GM19025 (cell line): ENCODE results near the gene HECTD3.
"Not testable (repeated sequence)": the region's sequence is repeated elsewhere in the genome, so short reads cannot be mapped to it uniquely, and the experiment has no call there.

Experiments used
- ATAC-seq: cut with Tn5 transposase; IDR thresholded peaks from one replicate; pipeline ENCODE4 v1.9.1; 2021; ENCODE audit warnings: mild to moderate bottlenecking, low read depth, moderate library complexity; ENCODE audit not compliant: unreplicated experiment

The HECTD3 gene

DNA sequence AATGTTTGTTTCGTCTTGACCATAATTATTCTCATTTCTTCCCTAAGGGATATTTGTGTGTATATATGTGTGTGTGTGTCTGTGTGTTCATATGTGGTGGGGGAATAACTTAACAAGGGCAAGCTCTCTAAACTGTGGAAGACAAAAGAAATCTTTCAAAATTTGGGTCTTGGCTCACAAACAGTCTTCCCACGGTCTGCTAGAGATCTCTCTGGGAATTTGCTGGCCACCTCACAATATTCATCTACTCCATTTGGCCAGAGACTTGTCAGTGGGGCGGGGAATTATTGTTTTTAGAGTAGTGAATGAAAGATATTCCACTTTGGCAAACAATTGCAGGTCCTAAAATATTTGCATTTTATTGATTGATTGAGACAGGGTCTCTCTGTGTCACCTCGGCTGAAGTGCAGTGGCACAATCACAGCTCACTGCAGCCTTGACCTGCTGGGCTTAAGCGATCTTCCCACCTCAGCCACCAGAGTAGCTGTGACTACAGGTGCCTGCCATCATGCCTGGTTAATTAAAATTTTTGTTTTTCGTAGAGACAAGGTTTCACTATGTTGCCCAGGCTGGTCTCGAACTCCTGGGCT is 16.7 kb downstream of the HECTD3 start:
- no peak for ATAC-seq

GRCh38 chr1:44988531-44989156 is 22.5 kb downstream of the HECTD3 start:
- no peak for ATAC-seq

DNA sequence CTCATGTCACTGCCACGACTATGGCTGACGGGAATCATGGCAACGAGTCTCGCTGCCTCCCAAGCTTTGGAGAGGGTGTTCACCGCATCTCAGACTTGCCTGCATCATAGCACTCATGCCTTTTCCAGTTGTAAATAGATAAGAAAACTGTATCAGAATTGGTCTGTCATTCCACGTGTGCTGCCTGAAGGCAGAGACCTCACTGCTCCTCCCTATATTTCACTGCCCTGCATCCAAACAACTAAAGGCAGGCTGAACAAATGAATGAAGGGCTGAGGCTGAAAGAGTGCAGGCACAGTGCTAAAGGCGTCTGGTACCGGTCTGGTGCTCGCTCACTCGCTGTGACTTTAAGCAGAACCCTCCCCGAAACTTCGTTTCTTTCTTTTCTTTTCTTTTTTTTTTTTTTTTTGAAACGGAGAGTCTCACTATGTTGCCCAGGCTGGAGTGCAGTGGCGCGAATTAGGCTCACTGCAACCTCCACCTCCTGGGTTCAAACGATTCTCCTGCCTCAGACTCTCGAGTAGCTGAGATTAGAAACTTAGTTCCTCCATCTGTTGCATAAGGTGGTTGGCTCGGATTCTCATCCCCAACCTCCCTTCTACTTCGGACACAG is 25.3 kb downstream of the HECTD3 start:
- no peak for ATAC-seq

DNA sequence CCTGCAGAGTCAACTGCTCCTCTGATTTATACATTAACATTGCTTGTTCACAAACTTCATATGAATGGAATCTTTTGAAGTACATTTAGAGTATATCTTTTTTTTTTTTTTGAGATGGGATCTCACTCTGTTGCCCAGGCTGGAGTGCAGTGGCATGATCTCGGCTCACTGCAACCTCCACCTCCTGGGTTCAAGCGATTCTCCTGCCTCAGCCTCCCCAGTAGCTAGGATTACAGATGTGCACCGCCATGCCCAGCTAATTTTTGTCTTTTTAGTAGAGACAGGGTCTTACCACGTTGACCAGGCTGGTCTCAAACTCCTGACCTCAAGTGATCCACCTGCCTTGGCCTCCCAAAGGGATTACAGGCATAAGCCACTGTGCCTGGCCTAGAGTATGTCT is 33.8 kb downstream of the HECTD3 start:
- ATAC-seq, result not testable (repeated sequence)

GRCh38 chr1:44976252-44976651 is 34.9 kb downstream of the HECTD3 start:
- no peak for ATAC-seq

DNA sequence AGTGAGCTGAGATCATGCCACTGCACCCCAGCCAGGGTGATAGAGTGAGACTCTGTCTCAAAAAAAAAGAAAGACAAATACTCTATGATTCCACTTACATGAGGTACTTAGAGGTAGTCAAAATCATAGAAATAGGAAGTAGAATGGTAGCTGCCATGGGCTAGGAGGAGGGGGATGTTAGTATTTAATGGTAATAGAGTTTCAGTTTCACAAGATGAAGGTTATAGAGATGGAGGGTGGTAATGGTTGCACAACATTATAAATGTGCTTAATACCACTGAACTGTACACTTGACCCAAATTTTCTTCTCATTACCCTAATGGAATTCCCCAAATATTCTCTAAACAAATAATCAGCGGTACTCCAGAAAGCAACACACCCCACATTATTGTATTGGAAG is 37.5 kb downstream of the HECTD3 start:
- ATAC-seq, result no peak

DNA sequence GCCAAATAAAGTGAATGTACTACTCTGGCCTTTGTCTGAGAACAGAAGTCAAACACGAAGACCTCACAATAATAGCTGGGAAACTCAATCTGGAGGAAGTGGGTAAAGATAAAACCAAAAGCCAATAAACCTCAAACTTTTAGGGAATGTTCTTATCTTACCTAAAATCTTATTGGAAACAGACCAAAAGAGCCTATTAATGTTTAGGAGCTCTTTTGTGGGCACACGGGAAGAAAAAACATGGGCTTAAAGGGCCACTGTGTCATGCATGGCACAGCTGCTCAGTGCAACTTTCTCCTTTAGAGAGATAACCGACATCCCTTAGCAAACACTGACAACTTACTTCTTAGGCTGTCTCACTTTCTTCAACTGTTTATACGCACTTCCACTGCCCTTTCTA is 40.8 kb downstream of the HECTD3 start:
- ATAC-seq, result no peak

DNA sequence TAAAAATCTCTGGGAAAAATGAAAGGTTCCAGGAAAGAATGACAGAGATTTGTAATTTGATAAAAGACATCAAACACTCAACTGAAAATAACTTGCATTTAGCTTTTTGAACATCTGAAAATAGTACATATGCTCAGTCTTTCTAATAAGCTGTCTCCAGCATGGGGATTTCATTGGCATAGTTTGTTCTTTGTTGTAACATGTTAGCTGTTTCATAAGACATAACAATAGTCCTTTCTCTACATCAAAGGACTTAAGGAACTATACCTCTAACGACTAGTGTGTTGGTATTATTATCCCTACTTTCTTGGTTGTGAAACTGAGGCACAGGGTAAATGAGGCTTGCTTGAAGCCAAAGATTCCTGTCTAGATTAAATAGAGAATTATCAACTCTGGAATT is 46.7 kb downstream of the HECTD3 start:
- ATAC-seq, result no peak

- no peak for ATAC-seq
Measured at GRCh38 chr1:44962729-44963128, 48.4 kb downstream of the HECTD3 start.

GRCh38 chr1:44962022-44962421 is 49.1 kb downstream of the HECTD3 start:
- ATAC-seq, result not testable (repeated sequence)

DNA sequence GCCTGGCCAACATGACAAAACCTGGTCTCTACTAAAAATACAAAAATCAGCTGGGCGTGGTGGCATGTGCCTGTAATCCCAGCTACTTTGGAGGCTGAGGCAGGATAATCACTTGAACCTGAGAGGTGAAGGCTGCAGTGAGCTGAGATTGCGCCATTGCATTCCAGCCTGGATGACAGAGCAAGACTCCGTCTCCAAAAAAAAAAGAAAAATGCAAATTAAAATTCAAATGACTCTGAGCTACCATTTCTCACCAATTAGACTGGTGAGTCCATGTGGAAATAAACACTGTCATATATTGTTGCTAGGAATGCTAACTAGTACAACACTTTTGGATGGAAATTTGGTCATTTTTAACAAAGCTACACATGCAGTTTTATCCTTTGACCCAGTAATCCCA is 53.6 kb downstream of the HECTD3 start:
- ATAC-seq, result not testable (repeated sequence)

GRCh38 chr1:44956077-44956476 is 55.0 kb downstream of the HECTD3 start:
- ATAC-seq, result not testable (repeated sequence)
